ENCODE measurements around the gene CACNA1S.

CACNA1S gene

DNA sequence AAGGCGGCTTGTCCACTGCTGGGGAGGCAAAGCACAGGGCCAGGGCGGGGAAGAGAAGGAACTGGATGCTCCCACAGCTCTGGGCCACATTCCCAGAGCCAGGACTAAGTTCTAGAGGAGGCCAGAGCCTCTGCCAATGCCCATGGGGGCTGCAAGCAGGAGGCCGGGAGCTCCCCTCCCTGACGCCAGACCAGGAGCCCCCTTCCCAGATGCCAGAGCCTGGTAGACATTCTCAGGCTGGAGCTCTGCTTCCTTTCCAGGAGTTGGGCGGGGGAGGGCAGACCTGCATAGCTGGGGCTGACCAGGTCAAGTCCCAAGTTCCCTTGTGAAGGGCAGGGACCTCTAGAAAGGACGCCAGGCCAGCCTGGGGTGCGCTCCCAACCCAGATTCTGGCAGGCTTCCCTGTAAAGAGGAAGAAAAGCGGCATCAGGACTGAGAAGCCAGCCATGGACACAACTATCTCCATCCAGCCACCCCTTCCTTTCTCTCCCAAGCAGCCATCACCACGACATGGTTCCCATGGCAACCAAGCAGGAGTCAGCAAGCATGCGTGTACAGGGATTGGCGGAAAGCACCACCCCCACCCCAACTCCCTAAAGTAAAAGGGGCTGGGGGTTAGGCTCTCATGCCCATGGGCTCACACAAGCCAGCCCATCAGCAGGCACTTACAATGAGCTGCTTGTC lies 102.1 kb downstream of the CACNA1S start:
- DNase-seq: no peak

- no peak for DNase-seq
Observed at GRCh38 chr1:201008666-201009360, 103.4 kb downstream of the CACNA1S start.

GRCh38 chr1:201007481-201007880 lies 104.7 kb downstream of the CACNA1S start:
- DNase-seq: no peak

GRCh38 chr1:201006450-201006849 lies 105.8 kb downstream of the CACNA1S start:
- DNase-seq: no peak

GRCh38 chr1:201004732-201005131 lies 107.5 kb downstream of the CACNA1S start:
- no peak for DNase-seq

GRCh38 chr1:201004154-201004553 lies 108.1 kb downstream of the CACNA1S start:
- no peak for DNase-seq

DNA sequence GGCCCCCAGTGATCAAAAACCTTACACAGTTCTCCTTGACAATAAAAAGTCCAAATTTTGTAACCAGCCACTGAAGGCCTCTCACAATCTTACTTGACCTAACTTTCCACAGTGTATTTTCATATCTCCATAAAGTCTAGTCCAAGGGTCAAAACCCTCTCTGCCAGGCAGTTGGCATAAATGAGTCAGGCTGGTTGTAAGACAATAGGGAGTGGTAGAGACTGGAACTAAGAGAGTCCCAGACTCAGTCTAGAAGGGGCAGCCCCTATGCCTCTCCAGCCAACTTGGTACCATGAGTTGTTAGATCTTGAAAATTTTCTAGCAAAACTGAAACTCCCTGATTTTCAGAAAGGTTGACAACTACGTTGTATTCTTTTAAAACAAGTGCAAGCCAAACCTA lies 109.7 kb downstream of the CACNA1S start:
- DNase-seq: no peak

- no peak for DNase-seq
Observed at GRCh38 chr1:201001962-201002361, 110.3 kb downstream of the CACNA1S start.

- DNase-seq: no peak
Observed at GRCh38 chr1:201000391-201000790, 111.8 kb downstream of the CACNA1S start.

DNA sequence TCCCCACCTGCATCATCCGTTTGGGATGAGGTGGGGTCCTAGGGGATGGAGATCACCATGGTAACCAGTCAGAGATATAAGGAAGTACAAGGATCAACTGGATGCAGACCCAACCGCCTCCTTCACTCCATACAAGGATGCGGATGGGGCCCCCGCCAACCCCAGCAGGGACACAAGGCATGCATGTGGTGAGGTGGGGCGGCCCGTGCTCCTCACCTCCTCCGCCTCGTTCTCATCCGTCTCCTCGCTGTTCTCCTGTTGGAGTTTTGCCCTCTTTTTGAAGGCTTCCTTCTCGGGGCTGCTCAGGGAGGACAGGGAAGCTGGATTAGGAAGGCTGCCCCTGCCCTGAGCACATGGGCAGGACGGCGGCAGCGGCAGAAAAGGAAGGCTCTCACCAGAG lies 112.6 kb downstream of the CACNA1S start:
- DNase-seq: no peak

DNA sequence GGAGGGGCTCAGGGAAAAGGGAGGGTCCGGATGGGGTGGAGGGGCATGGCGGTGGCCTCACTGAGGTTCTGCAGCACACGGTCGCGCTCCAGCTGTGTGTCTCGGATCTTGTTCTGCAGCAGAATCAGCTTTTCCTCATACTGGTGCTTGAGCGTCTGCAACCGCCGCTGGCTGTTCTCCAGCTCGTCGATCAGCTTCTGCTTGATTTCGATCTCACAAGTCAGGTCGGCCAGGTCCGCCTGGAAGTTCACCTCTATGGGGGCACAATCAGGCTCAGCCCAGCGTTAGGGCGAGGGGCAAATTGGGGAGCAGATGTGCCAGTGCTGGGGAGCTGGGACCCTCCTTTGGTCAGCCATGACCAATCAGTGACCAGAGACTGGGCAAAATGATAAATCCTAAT lies 113.9 kb downstream of the CACNA1S start:
- no peak for DNase-seq

GRCh38 chr1:200992382-200993048 lies 119.7 kb downstream of the CACNA1S start:
- no peak for DNase-seq

- DNase-seq: no peak
Observed at GRCh38 chr1:200991097-200991614, 121.1 kb downstream of the CACNA1S start.

DNA sequence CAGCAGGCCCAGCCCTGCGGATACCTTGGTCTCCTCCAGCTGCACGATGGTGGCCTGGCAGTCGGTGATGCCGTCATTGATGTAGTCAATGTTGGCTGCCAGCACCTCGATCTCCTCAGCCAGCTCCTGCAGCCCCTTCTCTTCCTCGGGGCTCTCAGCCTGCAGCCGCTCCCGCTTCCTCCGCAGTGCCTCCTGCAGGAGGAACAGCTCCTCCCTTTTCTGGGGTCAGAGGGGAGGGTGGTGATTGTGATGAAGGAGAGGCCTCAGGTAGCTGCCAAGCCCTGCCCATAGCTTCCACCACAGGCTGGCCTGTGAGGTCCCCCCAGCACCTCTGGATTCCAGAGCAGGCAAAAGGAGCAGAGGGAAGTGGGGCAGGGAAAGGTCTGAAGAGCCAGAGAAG lies 122.1 kb downstream of the CACNA1S start:
- no peak for DNase-seq
